ENCODE results near the gene CD160.
"Not testable (repeated sequence)": the region's sequence is repeated elsewhere in the genome, so short reads cannot be mapped to it uniquely, and the experiment has no call there.

The CD160 gene

GRCh38 chr1:145711213-145711651, 8.1 kb upstream of the CD160 start:
- Histone ChIP-seq H3K9me3 (ENCODE audit: control insufficient read depth in 2 of 2, low read length in 2 of 2) (no peaks in the 10 kb centered on the region), H3K9ac (ENCODE audit: low read length in 2 of 2) (no peak overlapping the region), H3K4me3 (ENCODE audit: low read length in 2 of 2) (peak overlapping the region in 1 of 2 donors; percentile 19), H3K27me3 (ENCODE audit: control insufficient read depth in 1 of 2, insufficient read depth in 2 of 2, low read length in 2 of 2) (no peaks in the 10 kb centered on the region), H3K4me1 (ENCODE audit: control insufficient read depth, insufficient read depth, low read length) (peaks cover 6% of the 10 kb centered on the region), H3K27ac (ENCODE audit: low read length) (no peak overlapping the region), H3K36me3 (ENCODE audit: control insufficient read depth in 2 of 2, insufficient read depth in 2 of 2, low read length in 2 of 2) (no peaks in the 10 kb centered on the region)

- Histone ChIP-seq H3K27me3 (ENCODE audit: control insufficient read depth in 1 of 2, insufficient read depth in 2 of 2, low read length in 2 of 2) (no peaks in the 10 kb centered on the region), H3K36me3 (ENCODE audit: control insufficient read depth in 2 of 2, insufficient read depth in 2 of 2, low read length in 2 of 2) (no peaks in the 10 kb centered on the region), H3K9ac (ENCODE audit: low read length in 2 of 2) (no peak overlapping the region), H3K9me3 (ENCODE audit: control insufficient read depth in 2 of 2, low read length in 2 of 2) (no peaks in the 10 kb centered on the region), H3K4me1 (ENCODE audit: control insufficient read depth, insufficient read depth, low read length) (peaks cover 6% of the 10 kb centered on the region), H3K4me3 (ENCODE audit: low read length in 2 of 2) (no peak overlapping the region), H3K27ac (ENCODE audit: low read length) (no peak overlapping the region)
Observed at GRCh38 chr1:145714524-145715111, 4.7 kb upstream of the CD160 start.

GRCh38 chr1:145716641-145717345, 2.5 kb upstream of the CD160 start:
- H3K4me1 ChIP-seq (ENCODE audit: control insufficient read depth, insufficient read depth, low read length): peaks cover 15% of the 10 kb centered on the region
- H3K9ac ChIP-seq (ENCODE audit: low read length in 2 of 2): no peak overlapping the region
- no peaks in the 10 kb centered on the region for H3K27me3 ChIP-seq (ENCODE audit: control insufficient read depth in 1 of 2, insufficient read depth in 2 of 2, low read length in 2 of 2)
- H3K36me3 ChIP-seq (ENCODE audit: control insufficient read depth in 2 of 2, insufficient read depth in 2 of 2, low read length in 2 of 2): no peaks in the 10 kb centered on the region
- H3K9me3 ChIP-seq (ENCODE audit: control insufficient read depth in 2 of 2, low read length in 2 of 2): no peaks in the 10 kb centered on the region
- no peak overlapping the region for H3K27ac ChIP-seq (ENCODE audit: low read length)
- no peak overlapping the region for H3K4me3 ChIP-seq (ENCODE audit: low read length in 2 of 2)

- no peaks in the 10 kb centered on the region for H3K9me3 ChIP-seq (ENCODE audit: control insufficient read depth in 2 of 2, low read length in 2 of 2)
- no peaks in the 10 kb centered on the region for H3K27me3 ChIP-seq (ENCODE audit: control insufficient read depth in 1 of 2, insufficient read depth in 2 of 2, low read length in 2 of 2)
- no peaks in the 10 kb centered on the region for H3K36me3 ChIP-seq (ENCODE audit: control insufficient read depth in 2 of 2, insufficient read depth in 2 of 2, low read length in 2 of 2)
- H3K4me3 ChIP-seq (ENCODE audit: low read length in 2 of 2): no peak overlapping the region
- no peak overlapping the region for H3K27ac ChIP-seq (ENCODE audit: low read length)
- H3K9ac ChIP-seq (ENCODE audit: low read length in 2 of 2): no peak overlapping the region
- peaks cover 13% of the 10 kb centered on the region for H3K4me1 ChIP-seq (ENCODE audit: control insufficient read depth, insufficient read depth, low read length)
Observed at GRCh38 chr1:145717833-145718232, 1.5 kb upstream of the CD160 start.

- H3K9ac ChIP-seq (ENCODE audit: low read length in 2 of 2); H3K27ac ChIP-seq (ENCODE audit: low read length); H3K9me3 ChIP-seq (ENCODE audit: control insufficient read depth in 2 of 2, low read length in 2 of 2); H3K36me3 ChIP-seq (ENCODE audit: control insufficient read depth in 2 of 2, insufficient read depth in 2 of 2, low read length in 2 of 2); H3K27me3 ChIP-seq (ENCODE audit: control insufficient read depth in 1 of 2, insufficient read depth in 2 of 2, low read length in 2 of 2); H3K4me3 ChIP-seq (ENCODE audit: low read length in 2 of 2): not testable (repeated sequence)
- H3K4me1 ChIP-seq (ENCODE audit: control insufficient read depth, insufficient read depth, low read length): peaks cover 13% of the 10 kb centered on the region
Observed at GRCh38 chr1:145718465-145718864, 834 bp upstream of the CD160 start.

GRCh38 chr1:145720556-145720877, 1.2 kb downstream of the CD160 start:
- Histone ChIP-seq H3K4me3 (ENCODE audit: low read length in 2 of 2) (peak overlapping the region in 1 of 2 donors; percentile 70), H3K9ac (ENCODE audit: low read length in 2 of 2) (peak overlapping the region in 1 of 2 donors; percentile 28), H3K4me1 (ENCODE audit: control insufficient read depth, insufficient read depth, low read length) (peaks cover 13% of the 10 kb centered on the region), H3K27ac (ENCODE audit: low read length) (no peak overlapping the region), H3K36me3 (ENCODE audit: control insufficient read depth in 2 of 2, insufficient read depth in 2 of 2, low read length in 2 of 2) (no peaks in the 10 kb centered on the region), H3K9me3 (ENCODE audit: control insufficient read depth in 2 of 2, low read length in 2 of 2) (no peaks in the 10 kb centered on the region), H3K27me3 (ENCODE audit: control insufficient read depth in 1 of 2, insufficient read depth in 2 of 2, low read length in 2 of 2) (no peaks in the 10 kb centered on the region)

GRCh38 chr1:145720878-145721671, 1.8 kb downstream of the CD160 start:
- peaks cover 13% of the 10 kb centered on the region for H3K4me1 ChIP-seq (ENCODE audit: control insufficient read depth, insufficient read depth, low read length)
- no peaks in the 10 kb centered on the region for H3K36me3 ChIP-seq (ENCODE audit: control insufficient read depth in 2 of 2, insufficient read depth in 2 of 2, low read length in 2 of 2)
- H3K27ac ChIP-seq (ENCODE audit: low read length): no peak overlapping the region
- H3K4me3 ChIP-seq (ENCODE audit: low read length in 2 of 2): peak overlapping the region; percentile 62 to 70
- no peaks in the 10 kb centered on the region for H3K27me3 ChIP-seq (ENCODE audit: control insufficient read depth in 1 of 2, insufficient read depth in 2 of 2, low read length in 2 of 2)
- H3K9me3 ChIP-seq (ENCODE audit: control insufficient read depth in 2 of 2, low read length in 2 of 2): no peaks in the 10 kb centered on the region
- peak overlapping the region; percentile 28 to 36 for H3K9ac ChIP-seq (ENCODE audit: low read length in 2 of 2)

GRCh38 chr1:145726193-145726592, 6.9 kb downstream of the CD160 start:
- H3K27ac ChIP-seq (ENCODE audit: low read length); H3K4me3 ChIP-seq (ENCODE audit: low read length in 2 of 2): not testable (repeated sequence)

GRCh38 chr1:145729196-145729595, 9.9 kb downstream of the CD160 start:
- no peak overlapping the region for H3K9ac ChIP-seq (ENCODE audit: low read length in 2 of 2)
- H3K4me3 ChIP-seq (ENCODE audit: low read length in 2 of 2): no peak overlapping the region
- H3K4me1 ChIP-seq (ENCODE audit: control insufficient read depth, insufficient read depth, low read length): no peaks in the 10 kb centered on the region
- no peaks in the 10 kb centered on the region for H3K27me3 ChIP-seq (ENCODE audit: control insufficient read depth in 1 of 2, insufficient read depth in 2 of 2, low read length in 2 of 2)
- no peak overlapping the region for H3K27ac ChIP-seq (ENCODE audit: low read length)
- H3K36me3 ChIP-seq (ENCODE audit: control insufficient read depth in 2 of 2, insufficient read depth in 2 of 2, low read length in 2 of 2): peaks cover 0 to 5% of the 10 kb centered on the region in 2 donors
- H3K9me3 ChIP-seq (ENCODE audit: control insufficient read depth in 2 of 2, low read length in 2 of 2): no peaks in the 10 kb centered on the region

More at GRCh38 chr1:145726193-145726592, 6.9 kb downstream of the CD160 start:
- H3K9me3 ChIP-seq (ENCODE audit: control insufficient read depth in 2 of 2, low read length in 2 of 2); H3K4me1 ChIP-seq (ENCODE audit: control insufficient read depth, insufficient read depth, low read length); H3K27me3 ChIP-seq (ENCODE audit: control insufficient read depth in 1 of 2, insufficient read depth in 2 of 2, low read length in 2 of 2); H3K36me3 ChIP-seq (ENCODE audit: control insufficient read depth in 2 of 2, insufficient read depth in 2 of 2, low read length in 2 of 2); H3K9ac ChIP-seq (ENCODE audit: low read length in 2 of 2): not testable (repeated sequence)

GRCh38 chr1:145729666-145730436, 10.6 kb downstream of the CD160 start:
- H3K9ac ChIP-seq (ENCODE audit: low read length in 2 of 2): no peak overlapping the region
- H3K27me3 ChIP-seq (ENCODE audit: control insufficient read depth in 1 of 2, insufficient read depth in 2 of 2, low read length in 2 of 2): no peaks in the 10 kb centered on the region
- H3K27ac ChIP-seq (ENCODE audit: low read length): no peak overlapping the region
- peaks cover 0 to 5% of the 10 kb centered on the region in 2 donors for H3K36me3 ChIP-seq (ENCODE audit: control insufficient read depth in 2 of 2, insufficient read depth in 2 of 2, low read length in 2 of 2)
- H3K9me3 ChIP-seq (ENCODE audit: control insufficient read depth in 2 of 2, low read length in 2 of 2): no peaks in the 10 kb centered on the region
- no peaks in the 10 kb centered on the region for H3K4me1 ChIP-seq (ENCODE audit: control insufficient read depth, insufficient read depth, low read length)
- no peak overlapping the region for H3K4me3 ChIP-seq (ENCODE audit: low read length in 2 of 2)
